Stimulated activated CD8-positive, alpha-beta memory T cell treated with anti-CD3 and anti-CD28 coated beads, Interleukin-4, amount 100 ng/mL, for 4 hours (primary cell): ENCODE data around the gene CRISPLD2.

ENCODE experiments used
- DNase-seq, 2 donors: peaks; one replicate each; pipeline ENCODE4 v3.0.0-alpha.2; 2020; ENCODE audit warnings: low read depth in 2 of 2, low spot score in 1 of 2

CRISPLD2 gene, protein sequence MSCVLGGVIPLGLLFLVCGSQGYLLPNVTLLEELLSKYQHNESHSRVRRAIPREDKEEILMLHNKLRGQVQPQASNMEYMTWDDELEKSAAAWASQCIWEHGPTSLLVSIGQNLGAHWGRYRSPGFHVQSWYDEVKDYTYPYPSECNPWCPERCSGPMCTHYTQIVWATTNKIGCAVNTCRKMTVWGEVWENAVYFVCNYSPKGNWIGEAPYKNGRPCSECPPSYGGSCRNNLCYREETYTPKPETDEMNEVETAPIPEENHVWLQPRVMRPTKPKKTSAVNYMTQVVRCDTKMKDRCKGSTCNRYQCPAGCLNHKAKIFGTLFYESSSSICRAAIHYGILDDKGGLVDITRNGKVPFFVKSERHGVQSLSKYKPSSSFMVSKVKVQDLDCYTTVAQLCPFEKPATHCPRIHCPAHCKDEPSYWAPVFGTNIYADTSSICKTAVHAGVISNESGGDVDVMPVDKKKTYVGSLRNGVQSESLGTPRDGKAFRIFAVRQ

DNA sequence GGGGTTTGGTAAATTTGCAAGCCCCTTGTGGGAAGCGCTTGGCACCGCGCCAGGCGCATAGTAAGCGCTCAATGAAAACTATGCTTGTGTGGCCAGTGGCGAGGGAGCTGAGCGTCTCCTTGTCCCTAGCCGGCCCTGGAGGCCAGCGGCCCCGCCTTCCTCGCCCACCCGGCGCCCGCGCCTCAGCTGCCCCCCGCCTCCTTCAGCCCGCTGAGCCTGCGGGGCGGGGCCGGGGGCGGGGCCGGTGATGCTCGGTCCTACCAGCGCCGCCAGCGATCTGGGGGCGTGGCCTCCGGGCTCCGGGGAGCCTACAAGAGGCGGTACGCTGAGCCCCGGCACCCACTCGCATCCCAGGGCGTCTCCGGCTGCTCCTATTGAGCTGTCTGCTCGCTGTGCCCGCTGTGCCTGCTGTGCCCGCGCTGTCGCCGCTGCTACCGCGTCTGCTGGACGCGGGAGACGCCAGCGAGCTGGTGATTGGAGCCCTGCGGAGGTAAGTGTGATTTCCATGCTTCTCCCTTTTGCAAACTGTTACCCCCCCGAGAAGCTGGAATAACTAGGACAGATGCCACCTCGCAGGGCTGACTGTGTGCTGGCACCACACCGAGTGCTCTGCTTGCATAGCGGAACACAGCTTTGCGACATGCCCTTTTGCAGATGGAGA lies at the start of gene CRISPLD2:
Gene CRISPLD2 (plus strand): TSS at position 342 of the 661 bp plus-strand sequence. CDS start 18,511 bp downstream, outside the sequence.
- peak; percentile 54 to 70 for DNase-seq

DNA sequence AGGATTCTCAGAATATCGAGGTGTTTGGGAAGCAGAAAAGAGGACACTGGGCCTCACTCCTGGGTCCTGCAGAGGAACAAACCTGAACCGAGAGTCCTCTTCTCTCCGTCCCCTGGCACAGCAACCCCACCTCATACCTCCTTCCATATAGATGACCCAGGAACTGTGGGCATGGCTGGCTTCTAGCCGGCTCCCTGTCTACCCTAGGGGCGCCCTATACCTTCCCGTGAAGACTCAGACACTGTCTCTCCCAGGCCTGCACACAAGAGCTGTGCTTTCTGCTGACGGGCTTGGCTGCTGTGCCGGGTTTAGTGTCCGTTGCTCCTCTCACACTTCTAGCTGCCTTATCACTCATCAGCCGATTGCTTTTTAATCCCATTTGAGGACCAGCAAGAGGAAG lies 46.5 kb upstream of the CRISPLD2 start:
- DNase-seq: no peak

DNA sequence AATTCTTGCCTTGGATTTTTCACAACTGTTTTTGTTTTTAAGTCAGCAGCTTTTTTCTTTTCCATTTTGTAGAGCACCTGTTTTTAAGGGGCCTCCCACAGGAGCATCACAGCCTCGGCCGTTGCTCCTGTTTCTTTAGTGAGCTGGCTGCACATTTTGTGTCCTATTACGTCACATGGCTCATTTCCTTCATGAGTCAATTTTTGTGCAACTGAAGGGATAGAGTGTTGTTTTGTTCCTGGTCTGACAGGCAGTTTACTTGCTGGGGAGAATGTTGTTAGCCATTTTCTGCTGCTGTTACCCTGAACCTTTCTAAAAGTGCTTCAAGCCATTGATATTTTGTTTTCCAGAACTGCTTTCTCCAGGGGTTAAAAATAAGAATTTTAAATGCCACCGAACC lies 45.0 kb upstream of the CRISPLD2 start:
- DNase-seq: no peak

DNA sequence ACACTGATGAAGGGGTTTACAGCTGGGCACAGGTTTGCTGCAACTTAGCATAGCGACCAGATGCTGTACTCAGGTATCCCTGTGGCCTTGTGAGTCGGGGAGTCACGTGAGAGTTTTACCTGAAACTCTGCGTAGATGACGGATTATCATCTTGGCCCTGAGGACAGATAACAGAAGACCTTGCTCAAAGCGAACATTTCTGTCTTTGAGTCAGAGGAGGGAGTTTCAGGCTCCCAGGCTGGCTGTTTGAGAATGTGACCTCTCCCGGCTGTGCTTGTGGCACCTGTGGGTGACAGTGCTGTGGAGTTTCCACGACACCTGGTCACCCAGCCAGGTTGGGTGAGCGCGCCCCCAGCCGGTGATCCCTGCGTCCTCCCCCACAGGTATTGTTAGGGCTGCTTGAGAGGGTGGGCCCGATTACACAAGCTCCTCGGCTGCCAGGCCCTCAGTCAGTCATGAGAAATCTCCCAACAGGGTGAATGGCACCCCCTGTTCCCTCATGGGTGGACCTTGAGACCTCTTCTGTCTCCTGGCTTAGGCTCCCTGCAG lies 44.4 kb upstream of the CRISPLD2 start:
- DNase-seq: no peak

DNA sequence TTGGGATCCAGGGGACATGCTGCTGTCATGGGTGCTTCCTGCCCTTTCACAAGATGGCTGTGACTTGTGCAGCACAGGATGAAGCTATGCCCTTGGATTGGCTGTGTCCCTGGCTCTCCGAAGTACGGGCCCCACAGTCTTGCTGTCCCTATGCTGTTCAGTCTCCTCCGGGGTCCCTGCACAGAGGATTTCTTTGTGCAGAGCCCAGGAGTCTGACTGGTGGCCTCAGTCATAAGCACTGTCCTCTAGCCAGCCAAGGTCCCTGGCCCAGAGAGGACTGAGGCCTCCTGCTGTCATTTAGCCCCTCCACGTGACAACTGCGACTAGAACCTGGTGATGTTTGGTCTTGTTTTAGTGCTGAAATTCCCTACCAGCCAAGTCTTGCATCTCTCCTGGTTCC lies 42.4 kb upstream of the CRISPLD2 start:
- no peak for DNase-seq

DNA sequence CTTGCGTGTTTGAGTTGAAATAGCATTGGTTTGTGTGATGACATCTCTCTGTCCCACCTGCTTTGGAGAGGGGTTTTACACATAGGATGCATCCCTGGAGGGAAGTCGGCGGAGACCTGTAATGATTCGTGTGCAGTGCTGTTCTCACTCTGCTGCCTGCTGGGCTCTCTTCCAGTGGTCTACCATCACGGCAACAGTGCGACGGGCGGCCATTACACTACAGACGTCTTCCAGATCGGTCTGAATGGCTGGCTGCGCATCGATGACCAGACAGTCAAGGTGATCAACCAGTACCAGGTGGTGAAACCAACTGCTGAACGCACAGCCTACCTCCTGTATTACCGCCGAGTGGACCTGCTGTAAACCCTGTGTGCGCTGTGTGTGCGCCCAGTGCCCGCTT lies 41.1 kb upstream of the CRISPLD2 start:
- DNase-seq: no peak

DNA sequence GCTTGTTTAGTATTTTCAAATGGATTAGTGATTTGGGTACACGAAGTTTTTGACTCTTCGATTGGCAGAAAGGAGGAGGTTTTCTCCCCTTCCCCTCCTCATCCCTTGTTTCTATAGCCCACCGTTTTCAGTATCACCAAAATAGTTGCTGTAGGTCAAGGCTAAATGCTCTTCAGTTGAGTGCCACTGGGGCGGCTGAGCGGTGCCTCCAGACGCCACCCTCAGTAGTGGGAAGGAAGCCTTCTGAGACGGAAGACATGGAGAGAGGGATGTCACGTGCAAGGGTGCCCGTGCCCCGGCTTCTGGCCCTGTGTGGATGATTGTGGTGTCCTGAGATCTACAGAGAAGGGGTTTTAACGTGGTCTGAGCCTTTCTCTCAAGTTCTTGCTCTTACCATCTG lies 39.7 kb upstream of the CRISPLD2 start:
- DNase-seq: no peak

DNA sequence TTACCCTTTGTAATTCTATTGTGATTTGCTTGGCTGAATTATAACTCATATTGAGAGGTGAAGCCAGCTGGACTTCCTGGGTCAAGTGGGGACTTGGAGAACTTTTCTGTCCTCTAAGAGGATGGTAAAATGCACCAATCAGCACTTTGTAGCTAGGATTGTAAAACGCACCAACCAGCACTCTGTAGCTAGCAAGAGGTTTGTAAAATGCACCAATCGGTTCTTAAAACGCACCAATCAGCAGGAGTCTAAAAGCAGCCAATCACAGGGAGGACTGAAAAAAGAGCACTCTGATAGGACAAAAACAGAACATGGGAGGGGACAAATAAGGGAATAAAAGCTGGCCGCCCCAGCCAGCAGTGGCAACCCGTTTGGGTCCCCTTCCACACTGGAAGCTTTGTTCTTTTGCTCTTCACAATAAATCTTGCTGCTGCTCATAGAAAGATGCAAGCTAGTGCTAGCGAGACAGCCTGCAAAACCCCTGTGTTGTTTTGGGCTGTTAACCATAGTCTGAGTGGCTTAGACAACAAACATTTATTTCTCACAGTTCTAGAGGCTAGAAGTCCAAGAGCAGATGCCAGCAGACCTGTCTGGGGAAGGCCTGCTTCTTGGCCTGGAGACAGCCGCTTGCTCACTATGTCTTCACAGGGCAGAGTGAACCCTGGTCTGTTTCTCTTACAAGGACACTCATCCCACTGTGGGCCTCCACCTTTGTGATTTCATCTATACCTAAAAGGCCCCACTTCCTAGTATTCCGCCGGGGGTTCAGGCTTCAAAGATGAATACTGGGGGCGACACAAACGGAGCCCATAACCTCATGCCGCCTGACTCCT lies 39.0 kb upstream of the CRISPLD2 start:
- no peak for DNase-seq

DNA sequence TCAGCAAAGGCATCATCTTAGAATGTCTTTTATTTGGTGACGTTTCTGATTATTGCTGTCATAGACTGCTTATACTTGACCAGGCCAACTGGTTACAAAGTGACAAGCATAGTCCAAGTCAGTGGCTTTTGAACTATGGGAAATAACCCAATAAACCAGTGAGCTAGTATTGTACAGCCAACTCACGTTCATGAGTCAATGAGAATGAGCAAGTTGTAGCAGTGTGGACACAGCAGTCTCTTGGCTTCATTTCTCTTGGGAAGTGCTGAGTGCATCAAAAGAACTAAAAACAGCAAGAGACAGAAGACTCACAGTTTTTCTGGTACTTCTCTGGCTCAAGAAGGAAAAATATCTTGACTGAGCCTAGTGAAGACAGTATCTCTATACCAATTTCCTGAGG lies 36.9 kb upstream of the CRISPLD2 start:
- no peak for DNase-seq

DNA sequence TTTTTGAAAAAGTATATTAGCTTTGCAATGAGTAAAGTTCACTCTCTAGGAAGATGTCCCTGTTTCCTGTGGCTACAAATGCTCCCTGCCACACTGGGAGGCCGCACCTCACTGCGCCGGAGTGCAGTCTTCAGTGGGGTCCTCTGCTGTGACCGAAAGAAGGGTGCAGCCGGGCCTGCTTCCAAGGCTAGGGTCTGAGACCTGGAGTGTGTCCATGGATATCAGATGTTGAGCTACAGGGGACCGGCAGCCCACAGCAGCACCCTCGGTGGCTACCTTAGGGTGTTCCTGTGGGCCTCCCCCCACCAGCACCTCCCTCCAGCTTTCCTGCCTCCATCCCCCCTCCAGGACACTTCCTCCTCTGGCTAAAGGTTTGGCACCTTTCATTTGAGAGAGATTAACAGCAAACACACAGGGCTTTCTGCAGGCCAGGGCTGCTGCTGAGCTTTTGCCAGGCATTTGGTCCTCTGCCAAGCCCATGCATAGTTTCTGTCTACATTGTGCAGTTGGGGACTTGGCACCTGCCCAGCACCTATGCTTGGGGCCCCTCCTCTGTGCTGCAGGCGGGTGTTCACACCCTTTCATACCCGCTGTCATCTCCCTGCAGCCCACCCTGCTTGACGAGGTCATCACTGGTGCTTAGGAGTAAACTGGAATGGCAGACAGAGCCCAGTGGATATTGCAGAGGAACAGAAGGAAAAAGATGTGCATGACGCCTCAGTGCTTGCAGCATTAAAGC lies 33.8 kb upstream of the CRISPLD2 start:
- no peak for DNase-seq

DNA sequence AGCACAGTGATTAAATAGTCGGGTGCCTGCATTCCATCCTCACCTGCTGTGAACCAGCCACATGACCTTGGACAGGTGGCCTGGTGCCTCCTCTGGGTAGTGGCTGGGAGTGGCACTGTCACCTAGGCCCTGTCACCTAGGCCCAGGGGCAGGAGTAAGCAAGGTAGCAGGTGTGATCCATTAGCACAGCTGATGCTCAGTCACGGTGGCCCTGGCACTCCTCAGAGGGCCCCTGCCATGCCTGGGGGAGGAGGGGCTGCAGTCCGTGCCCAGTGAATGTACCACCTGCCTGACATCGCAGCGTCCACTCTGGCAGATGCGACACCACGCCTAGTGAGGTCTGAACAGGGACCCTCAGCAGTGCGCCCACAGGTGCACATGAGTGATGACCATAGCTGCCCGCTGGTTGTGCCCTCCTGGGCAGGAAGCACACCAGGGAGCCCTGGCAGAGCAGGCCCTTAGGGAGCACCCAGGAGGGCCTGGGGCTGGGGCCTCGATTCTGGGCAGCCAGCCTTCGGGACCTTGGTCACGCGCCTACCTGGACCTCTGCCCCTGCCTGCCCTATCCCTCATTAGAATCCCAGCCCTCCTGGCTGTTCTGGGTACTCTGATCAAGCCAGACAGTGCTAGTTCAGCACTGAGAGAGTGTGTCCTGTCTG lies 33.1 kb upstream of the CRISPLD2 start:
- no peak for DNase-seq

DNA sequence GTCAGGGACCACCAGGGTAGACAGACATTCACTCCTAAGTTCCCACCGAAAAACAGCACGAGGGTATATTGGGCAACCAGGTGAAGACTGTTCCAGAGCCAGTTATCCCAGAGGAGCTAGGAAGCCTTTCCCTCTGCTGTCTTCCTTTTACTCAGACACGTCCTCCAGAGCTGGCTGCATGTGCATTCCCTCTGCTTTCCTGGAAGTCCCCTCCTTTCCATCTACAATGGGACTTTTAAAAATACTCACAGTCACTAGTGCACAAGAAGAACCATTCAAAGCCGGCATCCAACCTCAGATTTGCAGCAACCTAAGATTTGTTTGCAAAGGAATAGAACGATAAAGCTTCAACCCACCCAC lies 32.5 kb upstream of the CRISPLD2 start:
- DNase-seq: no peak

DNA sequence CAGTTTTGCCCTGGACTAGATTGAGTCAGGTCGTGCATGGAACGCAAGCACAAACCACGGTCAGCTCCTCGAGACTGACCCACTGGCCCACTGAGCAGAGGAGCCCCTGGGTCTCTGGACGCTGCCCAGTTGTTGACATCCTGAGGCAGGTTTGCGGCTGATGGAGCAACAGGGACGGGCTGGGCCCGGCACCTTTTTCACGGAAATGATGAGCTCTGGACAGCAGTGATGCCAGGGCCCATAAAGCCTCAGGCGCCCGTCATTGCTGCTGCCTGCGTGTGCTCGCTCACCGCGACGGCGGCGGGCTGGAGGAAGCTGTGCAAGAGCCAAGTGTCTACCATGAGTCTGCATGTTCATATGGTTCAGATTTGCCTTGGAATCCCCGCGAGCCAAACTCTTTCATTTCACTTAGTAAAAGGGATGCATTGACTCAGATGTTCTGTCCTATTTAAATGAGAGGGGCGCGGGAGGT lies 30.8 kb upstream of the CRISPLD2 start:
- DNase-seq: no peak

DNA sequence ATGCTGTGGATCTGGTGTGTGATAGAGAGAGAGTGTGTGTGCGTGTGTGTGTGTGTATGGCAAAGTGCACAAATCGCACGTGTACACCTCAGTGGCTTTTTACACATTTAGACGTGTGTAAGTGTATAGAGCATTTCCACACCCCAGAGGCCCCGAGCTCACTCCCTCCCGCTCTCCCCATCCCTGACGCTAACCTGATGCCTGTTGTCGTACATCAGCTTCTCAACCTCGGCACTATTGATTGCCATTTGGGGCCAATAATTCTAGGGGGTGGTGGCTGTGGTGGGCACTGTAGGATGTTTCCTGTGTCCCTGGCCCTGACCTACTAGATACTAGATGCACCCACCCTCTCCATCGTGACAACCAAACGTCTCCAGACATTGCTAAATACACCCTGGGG lies 30.4 kb upstream of the CRISPLD2 start:
- no peak for DNase-seq

DNA sequence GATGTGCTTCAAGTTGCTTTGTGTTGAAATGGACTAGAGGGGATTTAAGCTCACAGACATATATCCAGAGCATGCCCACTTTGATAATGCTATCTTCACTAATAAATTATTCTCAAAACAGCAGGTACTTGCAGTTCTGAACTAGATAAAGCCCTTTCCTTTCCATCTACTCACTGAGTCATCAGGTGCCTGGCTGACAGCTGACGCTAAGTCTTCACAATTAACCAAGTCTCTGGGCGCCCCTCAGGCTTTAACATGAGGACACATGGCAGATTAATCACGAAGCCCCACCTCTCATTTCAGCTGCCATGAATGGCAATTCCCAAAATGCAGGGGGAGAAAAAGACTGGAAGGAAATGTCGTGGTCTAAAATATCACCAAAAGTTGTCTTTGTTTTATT lies 29.5 kb upstream of the CRISPLD2 start:
- no peak for DNase-seq

DNA sequence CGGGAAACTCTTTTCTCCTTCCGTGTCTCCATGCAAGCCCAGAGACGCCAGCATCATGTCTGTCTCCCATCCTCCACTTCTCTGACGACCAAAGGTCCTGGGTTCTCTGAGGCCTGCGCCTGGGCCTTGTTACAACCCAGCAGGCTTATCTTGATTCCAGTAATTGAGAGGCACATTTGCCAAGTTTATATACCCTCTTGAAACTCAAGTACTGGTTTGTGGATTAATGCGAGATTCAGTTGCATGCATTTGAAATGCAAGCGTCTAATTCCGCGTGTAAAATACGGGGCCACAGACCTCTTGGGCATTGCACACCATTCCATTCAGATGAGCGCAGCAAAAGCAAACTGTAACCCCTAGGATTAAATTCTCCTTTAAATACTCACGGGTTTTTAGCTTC lies 28.7 kb upstream of the CRISPLD2 start:
- no peak for DNase-seq

DNA sequence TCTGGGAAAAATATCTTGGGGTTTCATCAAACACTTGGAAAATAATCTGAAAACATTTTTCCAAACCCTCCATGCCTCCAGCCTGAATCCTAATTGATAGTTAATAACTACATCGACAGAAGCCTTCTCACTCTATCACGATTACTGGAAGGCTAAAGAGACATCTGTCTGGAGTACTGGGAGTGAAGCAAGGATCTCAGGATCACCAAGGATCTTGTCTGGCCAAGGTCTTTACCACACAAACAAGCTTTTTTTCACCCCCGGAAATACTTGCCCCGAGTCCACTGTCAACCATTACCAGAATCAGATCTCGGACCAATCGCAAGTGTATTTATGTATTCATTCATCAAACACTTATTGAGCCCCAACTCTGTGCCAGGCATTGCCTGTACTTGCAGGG lies 28.3 kb upstream of the CRISPLD2 start:
- no peak for DNase-seq

DNA sequence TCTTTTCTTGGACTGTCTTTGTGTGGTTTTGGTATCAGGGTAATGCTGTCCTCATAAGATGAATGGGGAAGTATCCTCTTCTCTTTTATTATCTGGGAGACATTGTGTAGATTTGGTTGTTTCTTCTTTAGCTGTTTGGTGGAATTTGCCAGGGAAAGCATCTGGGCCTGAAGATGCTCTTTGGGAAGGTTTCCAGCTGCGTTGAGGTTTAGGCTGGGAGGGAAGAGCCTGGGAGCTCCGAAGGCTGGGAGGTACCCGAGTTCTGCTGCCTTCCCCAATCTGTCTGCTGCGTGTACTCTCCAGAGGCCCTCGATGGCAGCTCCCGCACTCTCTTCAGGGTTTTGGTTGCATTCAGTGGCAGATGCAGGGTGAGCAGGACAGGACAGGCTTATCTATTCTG lies 25.6 kb upstream of the CRISPLD2 start:
- DNase-seq: no peak

DNA sequence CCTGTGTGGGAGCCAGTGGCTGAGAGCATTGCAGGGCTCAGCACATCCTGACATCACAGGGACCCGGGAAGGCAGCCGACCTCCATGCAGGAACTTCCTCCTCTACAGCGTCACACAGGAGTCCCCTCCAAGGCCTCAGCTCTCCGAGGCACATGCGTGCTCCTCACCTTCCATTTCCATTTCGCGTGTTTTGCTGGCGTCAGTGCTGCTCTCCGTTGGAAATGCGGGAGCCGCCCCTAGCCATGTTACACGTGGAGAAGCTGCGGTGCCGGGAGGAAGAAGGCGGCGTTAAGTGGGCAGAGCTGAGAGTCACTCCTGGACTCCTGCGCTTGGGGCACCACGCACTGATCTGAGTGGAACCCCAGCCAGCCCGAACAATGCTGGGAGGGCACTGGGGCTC lies 25.2 kb upstream of the CRISPLD2 start:
- DNase-seq: no peak
